DLD1 (cell line): ENCODE data around the gene CNN3.

Source experiments
- in situ Hi-C: cut with HindIII; loops from 2 replicates; pipeline ENCODE4 v1.10.0; 2017; ENCODE audit warnings: low sequenced_read_pairs

CNN3 gene

DNA sequence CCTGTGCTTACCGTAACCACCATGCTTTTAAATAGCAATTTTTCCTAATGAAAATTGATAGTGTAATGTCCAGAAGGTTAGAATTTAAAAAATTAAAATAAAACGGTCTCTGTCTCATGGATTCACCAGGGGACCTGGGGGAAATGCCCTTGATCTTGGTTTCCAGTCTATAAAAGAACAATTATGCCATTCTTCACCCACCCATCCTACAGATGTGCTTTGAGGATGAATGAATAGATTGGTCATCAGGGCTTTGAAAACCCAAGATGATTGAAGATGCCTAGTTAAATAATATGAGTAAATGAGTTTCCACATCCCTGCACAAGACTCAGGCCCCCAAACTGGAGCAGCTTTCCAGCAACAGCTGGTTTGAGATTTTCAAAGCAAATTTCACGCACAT, 38.7 kb downstream of the CNN3 start:
- in situ Hi-C loops = no loop called here

DNA sequence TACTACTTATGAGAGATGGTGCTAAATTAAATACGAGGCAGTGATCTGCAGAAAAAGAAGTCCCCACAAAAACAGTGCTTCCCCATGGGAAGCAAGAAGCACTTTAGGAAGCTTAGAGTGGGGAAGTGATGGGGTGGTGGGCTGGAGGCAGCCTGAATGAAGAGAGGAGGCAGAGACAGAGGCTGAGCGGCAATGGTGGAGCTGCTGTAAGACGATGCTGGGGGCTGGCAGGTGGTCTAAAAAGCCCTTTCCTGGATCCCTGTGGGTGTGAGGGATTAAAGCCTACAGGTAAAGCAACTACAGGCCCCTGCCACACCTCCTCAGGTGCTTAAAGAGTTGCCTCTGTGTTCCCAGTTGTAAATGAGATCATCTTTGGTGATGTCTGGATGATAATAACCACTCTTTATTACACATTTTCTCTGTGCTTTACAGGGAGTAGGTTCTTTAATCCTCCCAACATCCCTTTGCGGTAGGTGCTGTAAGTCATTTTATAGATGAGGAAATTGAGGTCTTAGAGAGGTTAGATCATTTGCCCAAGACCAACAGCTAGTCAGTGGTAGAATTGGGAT, 39.2 kb downstream of the CNN3 start:
- in situ Hi-C loops = no loop called here

DNA sequence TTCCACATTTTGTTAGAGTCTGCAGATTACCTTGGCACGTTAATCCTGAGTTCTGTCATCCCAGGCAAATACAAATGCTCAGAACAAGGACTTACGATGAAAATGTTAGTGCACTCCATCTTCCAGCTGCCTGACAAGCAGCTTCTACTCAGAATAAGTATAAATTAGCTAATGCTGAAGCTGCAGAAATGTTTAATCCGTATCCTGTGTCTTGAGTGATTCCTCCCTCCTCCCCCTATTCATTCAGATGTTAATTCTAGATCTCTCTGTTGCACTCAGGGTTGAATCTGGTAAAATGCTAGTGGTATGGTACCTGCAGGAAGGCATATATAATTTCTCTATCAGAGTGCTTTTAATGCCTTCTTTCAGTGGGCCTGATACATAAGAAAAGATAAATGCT, 39.8 kb downstream of the CNN3 start:
- in situ Hi-C loops = no loop called here

DNA sequence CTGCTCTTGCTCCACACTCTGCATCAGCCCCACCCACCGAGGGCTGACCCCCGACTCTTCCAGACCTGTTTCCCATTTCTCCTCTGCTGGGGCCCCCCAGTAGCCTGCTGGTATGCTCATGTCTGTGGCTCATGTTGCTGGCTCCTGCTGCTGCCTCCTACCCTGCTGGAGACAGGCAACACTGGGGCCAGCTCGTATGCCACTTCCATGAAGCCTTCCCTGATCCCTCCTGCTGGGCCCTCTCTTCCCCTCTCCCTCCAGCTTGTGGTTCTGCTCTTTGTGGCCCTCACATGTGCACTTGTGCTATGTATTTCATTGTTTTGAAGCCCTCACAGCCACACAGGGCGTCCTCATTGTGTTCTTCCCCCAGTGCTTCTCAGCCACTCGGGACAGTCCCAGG, 40.5 kb downstream of the CNN3 start:
- in situ Hi-C loops = no loop called here

GRCh38 chr1:94884507-94884906, 42.4 kb downstream of the CNN3 start:
- in situ Hi-C loops = no loop called here

- in situ Hi-C loops = no loop called here
These were observed 42.8 kb downstream of the CNN3 start for GRCh38 chr1:94884106-94884505.

DNA sequence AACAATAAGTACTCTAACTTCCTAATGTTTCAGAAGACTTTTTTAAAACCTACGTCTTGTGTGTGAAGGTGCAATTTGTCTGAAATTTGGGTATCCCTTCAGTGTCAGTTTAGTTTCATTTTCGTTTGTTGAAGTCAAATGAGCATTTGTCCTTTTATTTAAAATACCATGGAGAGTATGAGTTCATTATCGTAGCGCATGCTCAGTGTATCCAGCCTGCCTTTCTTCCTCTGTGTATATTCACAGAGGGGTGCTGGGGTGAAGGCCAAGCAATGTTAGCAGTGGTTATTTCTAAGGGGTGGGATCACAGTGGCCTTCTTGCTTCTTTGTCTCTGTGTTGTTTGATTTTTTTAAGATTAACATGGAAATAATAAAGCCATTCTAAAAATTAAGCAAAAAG, 43.2 kb downstream of the CNN3 start:
- in situ Hi-C loops = no loop called here

DNA sequence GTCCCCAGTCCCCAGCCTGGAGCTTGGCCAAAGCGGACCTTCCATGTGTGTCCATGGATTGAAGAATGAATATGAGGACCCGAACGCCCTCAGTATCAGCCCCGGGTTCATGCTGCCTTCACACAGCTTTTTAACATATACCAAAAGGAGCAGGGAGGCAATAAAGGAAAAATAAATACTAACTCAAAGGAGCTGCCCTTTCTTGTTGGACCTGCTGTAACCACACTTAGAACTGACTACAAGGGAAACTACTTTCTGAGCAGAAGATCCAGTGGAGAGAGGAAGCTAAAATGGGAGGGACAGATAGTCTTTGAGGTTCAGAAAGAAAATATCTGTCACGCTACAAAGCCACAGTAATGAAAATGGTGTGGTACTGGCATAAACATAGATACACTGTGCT, 48.6 kb downstream of the CNN3 start:
- in situ Hi-C loops = no loop called here

DNA sequence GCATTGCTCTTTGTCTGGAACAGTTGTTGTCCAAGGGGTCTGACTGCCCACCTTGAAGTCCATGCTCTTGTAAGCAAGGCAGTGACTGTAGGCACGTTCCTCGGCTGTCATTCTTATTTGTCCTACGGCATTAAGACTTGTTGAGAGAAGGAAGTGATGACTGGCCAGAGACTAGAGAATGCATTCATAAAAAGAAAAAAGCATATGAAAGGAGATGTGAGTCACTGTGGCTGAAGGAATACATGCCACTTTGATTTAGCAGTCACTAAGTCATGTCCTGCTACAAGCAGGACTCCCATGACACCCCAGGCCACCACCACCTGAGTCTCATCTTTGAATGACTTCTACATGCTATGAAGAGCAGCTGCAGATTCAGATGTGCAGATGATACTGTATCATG, 50.5 kb downstream of the CNN3 start:
- in situ Hi-C loops = no loop called here

DNA sequence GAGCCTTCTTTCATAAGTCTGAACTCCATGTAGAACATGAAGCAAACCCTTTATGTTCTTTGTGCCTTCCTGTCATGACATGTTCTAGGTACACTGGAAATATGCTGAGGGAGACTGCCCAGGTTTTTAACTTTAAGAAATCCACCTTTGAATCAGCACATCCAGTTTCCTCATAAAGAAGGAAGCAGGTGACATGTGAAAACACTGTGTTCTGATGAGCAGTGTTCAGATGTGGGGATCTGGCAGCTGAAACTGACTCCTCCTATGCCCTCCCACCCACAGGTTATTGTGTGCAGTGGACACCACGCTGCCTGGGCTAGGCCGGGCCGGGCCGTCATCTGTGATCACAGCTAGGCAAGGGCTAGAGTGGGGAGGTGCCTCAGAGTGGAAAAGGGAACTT, 51.1 kb downstream of the CNN3 start:
- in situ Hi-C loops = no loop called here

DNA sequence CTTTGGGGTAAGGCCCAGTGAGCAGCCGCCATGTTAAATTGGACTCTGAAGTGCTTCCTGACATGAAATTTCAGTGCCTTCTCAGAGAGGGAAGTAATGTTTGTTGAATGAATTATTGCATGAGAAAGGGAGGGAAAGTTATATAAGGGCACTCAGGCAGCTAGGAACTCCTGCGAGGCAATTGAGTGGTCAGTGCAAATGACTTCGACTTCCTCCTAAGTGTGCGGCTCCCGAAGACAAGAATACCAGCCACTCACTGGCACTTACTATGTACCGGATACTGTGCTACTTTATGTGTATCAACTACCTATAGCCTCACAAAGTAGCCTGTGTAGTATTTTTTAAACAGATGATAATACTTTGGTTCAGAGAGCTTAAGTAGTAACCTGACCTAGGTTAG, 52.5 kb downstream of the CNN3 start:
- in situ Hi-C loops = loop anchor here (25.0 kb wide), 1 partner anchor 163 kb away; no protein-coding TSS in a partner anchor

DNA sequence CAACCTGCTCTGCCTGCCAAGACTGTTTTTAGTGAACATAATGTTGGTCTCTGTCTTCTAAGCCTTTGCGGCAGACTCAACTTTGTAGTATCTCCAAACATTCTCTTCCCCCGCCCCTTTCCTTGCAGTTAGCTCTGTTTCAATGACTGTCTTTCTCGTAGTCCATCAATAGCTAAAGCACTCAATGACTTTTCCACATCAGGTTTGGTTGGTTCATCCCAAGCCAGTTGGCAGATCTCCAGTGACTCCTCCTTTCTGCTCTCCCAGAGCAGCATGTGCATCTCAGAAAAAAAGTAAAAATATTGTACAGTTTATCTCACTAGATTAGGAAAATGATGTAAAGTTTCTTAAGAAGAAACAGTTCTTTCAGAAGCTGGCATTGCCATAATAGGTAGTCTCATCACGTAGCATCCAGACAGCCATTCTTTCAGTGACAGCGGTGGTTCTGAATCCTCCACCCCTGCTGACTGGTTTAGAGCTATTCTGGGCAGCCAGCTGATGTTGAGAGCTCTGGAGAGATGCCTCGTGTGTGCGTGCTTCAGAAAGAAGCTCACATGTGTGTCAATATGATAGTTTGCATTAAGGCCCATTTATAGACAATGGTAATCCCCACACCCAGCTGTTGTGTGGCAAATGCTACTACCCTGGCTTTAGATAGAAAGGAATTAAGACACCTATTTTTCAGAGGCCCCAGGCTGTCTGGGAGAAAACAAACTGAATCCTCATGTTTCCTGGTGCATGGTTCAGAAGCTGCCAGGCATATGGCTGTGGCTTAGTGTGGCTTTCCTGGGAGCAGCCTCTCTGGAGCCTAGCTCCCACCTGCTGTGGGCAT, 53.2 kb downstream of the CNN3 start:
- in situ Hi-C loops = loop anchor here (25.0 kb wide), 1 partner anchor 164 kb away; no protein-coding TSS in a partner anchor

DNA sequence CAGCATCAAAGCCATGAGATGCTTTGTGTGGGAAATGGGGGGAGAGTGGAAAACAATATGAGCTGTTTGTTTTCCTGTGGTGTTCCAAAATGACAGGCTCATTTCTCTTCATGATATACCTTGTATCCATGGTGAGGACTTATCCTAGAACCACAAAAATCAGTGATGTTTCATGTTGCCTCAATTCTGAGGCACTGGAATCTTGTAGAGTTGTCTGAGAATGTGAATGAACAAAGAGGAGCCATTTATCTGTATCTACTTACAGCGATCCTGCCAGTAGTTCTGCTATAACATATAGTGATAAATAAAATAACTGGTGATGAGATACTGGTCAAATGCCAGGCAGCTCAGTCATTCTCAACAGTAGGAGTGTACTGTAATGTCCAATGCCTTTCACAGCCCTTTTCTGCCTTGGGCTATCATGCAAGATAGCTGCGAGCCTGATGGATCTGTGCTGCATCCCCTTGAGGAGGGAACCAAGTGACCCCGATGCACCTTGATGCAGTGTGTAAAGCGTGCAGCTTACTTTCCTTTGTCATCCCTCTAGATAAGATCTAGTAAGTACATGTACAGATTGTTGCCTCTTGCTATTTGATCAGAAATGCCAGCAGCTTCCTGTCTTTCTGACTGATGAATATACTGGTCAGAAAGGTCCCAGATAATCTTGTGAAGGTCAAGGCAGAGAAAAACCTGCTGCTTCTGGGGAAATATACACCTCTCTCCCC, 54.0 kb downstream of the CNN3 start:
- in situ Hi-C loops = loop anchor here (25.0 kb wide), 1 partner anchor 164 kb away; no protein-coding TSS in a partner anchor

DNA sequence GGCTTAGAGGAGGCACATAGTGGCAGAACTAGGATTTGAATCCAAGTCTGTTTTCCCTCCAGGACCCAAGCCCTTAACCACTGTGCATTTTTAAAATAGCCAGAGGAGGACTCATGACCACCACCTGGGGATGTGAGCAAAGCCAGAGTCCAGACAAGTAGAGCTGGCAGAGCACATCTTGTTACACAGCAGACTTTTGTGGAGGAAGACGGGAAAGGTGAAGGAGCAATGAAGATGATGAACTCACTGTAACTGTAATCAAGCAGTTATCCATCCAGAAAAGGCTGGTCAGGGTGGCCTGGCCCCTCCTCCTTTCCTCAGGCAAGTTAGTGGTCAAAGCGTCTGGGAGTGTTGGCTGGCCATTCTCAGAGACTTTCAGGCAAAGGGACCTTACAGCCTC, 55.9 kb downstream of the CNN3 start:
- in situ Hi-C loops = loop anchor here (25.0 kb wide), 1 partner anchor 166 kb away; no protein-coding TSS in a partner anchor

DNA sequence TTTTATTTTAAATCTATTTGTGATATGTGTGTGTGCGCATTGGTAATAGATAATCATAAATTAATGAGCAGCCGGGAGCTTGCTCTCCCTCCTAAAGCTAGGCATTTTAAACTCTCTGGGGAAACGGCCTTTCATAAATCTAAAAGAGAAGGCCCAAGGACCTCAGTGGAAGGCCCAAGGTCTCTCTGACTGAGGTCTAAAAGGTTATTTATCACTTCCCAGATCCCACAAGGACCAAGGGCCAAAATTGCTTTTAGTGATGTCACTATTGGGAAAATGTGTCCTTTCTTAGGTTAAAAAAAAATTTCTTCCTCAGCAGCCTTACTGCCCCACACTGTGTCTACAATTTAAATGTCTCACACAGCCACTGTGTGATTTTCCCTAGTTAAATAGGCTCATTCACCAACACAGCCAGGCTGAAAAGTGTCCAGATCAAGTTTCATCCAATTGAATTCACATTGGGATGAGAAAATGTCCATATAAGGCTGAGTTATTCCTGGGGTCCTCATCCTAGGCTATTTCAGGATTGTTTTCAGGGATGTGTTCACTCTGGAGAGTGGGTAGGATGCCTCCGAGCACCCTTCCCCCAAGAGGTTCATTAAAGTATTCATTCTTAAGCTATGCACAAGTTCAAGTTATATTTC, 60.6 kb downstream of the CNN3 start:
- in situ Hi-C loops = loop anchor here (25.0 kb wide), 1 partner anchor 171 kb away; no protein-coding TSS in a partner anchor

DNA sequence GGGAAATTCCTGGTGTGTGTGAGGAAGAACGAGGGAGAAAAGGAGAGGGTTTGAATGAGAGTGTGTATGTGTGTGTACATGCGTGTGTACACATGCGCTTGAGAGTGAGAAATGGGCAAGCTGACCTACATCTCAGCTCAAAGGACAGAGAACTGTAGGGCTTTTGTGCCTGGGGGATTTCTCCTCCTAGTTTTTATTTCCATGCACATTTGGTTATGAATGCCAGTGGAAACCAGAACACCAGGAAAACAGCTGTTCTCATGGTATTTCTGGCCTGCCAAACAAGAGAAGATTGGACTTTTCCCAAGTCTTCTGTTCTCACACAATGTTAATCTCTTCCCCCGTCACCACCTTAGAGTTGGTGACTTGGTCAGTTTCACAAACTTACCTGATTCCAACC, 61.5 kb downstream of the CNN3 start:
- in situ Hi-C loops = loop anchor here (25.0 kb wide), 1 partner anchor 172 kb away; no protein-coding TSS in a partner anchor

DNA sequence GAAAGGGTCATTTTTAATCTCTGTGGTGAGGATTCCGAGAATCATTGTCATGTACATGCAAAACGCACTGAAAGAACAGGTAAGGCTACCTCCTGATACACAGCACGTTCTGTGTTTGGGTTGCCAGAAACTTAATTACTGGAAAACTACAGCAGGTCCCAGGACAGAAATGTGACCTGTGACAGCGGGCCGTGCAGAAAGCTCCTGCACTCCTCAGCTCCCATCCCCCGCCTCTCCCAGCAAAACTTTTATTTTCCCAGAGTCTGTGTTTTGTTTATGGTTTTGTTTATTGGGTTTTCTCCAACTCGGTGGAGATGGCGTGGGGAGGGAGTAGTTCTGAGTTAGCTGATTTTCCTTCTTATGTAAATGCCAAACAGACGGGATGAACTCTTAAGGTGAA, 62.1 kb downstream of the CNN3 start:
- in situ Hi-C loops = loop anchor here (25.0 kb wide), 1 partner anchor 172 kb away; no protein-coding TSS in a partner anchor

DNA sequence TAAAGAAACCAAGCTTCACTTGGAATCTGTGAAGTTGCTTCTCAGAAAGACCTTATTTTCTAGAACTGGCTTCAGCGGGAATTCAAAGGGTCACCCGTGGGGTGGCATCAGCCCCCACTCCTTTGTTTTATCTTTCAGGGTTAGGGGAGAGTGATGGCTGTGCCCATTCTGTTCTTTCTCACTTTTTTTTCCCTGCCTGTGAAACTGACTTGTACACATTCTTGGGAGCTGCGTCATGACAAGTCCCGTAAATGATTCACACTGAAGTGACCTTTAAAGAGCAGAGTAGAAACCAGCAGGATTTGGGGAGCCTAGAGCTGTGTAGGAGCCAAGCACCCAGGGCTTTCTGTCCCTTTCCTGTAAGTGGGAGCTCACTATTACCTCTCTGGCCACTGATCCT, 63.0 kb downstream of the CNN3 start:
- in situ Hi-C loops = loop anchor here (25.0 kb wide), 1 partner anchor 173 kb away; no protein-coding TSS in a partner anchor

DNA sequence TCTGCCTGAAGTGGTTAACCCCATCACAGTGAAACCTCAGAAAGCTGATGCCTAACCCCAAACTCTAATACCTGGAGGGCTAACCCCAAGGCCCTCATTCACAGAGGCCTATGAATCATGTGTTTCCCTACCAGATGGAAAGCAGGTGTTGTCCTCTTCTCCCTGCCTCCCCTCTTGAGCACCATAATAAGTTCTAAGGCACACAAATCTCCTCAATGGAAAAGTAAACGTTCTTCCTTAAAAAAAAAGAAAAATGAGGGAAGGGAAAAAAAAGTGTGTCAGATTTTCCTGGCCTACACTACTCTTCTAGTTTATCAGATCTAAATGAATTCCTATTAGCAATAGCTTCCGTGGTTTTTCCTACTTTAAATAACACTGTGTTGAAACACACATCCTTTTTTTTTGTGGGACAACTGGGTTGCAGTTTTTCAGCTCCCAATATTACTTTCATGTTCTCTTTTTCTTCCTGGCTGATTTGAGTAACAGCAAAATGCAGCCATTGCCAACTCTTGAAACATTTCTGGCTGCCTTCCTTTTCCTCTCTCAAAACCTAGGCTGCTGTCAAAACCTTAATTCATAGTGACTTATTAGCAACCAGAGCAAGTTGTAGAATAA, 63.5 kb downstream of the CNN3 start:
- in situ Hi-C loops = loop anchor here (25.0 kb wide), 1 partner anchor 174 kb away; no protein-coding TSS in a partner anchor

GRCh38 chr1:94862718-94863117, 64.2 kb downstream of the CNN3 start:
- in situ Hi-C loops = loop anchor here (25.0 kb wide), 1 partner anchor 175 kb away; no protein-coding TSS in a partner anchor
